Daoy (cell line): ENCODE results near the gene NOTCH4. TPM values are rescaled to one million over a fixed set of nuclear protein-coding genes. Genes with fewer than 3 reads are reported as not detected.
A peak's percentile ranks its signal among the peaks of the same experiment; 100 is the strongest.
"Not testable (repeated sequence)": the region's sequence is repeated elsewhere in the genome, so short reads cannot be mapped to it uniquely, and the experiment has no call there.

ENCODE experiments used
- DNase-seq: peaks from one replicate; pipeline ENCODE4 v3.0.0-alpha.2; 2015; ENCODE audit warnings: low read depth
- total RNA-seq: library from RNA; depleted of rRNA; stranded (reverse); fragments of >200 nt; shearing (Covaris generic); gene quantifications from 2 replicates; pipeline ENCODE4 v1.2.3, GENCODE V29; 2014

NOTCH4 gene
- total RNA-seq, 1 experiment from 2014 or later: 2.3 TPM

DNA sequence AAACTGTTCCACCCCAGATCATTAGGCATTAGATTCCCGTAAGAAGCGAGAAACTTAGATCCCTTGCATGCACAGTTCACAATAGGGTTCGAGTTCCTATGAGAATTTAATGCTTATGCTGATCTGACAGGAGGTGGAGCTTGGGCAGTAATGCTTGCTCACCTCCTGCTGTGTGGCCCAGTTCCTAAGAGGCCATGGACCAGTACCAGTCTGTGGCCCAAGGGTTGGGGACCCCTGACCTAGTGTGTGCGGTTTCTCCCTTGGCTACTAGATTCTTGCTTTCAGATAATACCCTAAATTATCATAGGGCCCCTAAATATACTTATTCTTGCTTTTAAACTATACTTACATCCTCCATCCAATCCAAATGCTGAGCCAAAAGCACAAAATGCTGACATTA lies 29.5 kb downstream of the NOTCH4 start:
- no peak for DNase-seq

DNA sequence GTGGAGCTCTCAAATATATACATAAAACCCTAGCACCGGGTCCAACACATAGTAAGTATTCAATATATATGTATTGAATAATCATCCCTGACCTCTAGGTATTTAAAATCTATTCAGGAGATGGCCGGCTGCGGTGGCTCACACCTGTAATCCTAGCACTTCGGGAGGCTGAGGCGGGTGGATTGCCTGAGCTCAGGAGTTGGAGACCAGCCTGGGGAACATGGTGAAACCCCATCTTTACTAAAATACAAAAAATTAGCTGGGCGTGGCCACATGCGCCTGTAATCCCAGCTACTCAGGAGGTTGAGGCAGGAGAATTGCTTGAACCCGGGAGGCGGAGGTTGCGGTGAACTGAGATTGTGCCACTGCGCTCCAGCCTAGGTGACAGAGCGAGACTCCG lies 30.8 kb downstream of the NOTCH4 start:
- DNase-seq: not testable (repeated sequence)

DNA sequence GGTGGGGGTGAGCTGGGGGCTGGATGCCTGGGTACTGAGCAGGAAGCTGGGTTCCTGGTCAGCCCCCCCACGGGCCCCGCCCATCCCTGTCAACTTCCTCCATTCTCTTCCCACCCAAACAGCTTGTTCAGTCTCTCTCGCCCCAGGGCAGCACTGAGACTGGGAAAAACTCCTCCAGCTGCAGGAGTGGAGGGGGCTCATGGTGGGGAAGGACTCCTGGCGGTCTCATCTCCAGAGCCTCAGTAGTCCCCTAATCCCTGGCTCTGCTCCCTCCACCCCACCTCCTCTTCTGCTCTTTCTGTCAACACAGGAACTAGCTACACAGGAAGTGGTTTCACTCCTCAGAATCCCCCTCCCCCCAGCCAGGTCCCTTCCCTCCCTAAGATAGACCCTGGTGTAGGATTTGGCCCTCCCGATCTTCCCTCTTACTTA lies 31.2 kb downstream of the NOTCH4 start, which contains the start of gene GPSM3:
Gene GPSM3, minus strand, starts transcription at position 36 of the 432 bp plus-strand sequence. CDS start 130 bp downstream, outside the sequence.
- peak; percentile 60 for DNase-seq

GRCh38 chr6:32191696-32192607 lies 31.9 kb downstream of the NOTCH4 start:
- DNase-seq: no peak

GRCh38 chr6:32190911-32191677 lies 32.8 kb downstream of the NOTCH4 start:
- DNase-seq: no peak

DNA sequence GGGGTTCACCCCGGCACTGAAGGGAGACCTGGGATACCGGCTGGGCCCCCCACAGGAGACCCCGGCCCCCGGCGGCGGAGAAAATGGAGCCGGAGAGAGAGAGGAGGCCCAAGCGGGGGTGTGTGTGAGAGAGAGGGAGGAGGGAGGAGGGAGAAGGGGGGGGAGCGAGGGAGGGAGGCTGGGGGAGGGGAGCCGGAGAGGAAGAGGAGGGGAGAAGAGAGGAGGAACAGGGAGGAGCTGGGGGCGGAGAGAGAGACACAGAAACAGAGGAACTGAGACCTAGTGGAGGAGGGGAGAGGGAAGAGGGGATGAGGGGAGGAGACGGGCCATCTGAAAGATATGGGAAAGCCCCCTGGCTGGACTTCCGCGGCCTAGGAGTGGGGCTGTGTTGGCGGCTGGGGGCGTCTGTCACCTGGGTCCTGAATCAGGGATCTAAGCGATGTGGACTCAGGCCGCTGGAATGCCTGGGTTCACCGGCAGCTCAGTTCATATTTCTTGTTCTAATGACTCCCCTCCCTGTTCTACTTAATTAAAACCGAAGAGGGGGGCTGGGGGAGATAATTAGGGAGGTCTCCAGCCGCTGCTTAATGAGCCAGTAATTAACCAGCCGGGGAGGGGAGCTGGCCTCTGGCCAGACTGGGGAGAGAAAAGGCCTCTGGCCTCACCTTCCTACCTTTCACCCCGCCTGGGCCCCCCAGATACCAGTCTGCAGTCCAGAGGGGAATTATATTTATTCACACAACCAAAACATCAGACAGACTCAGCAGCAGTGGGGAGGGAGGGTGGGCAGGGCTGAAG lies 33.6 kb downstream of the NOTCH4 start, which contains the start of gene PBX2:
Gene PBX2, minus strand, starts transcription at position 149 of the 798 bp plus-strand sequence. CDS start 287 bp downstream, outside the sequence.
- peak; percentile 95 for DNase-seq

GRCh38 chr6:32189742-32190053 lies 34.2 kb downstream of the NOTCH4 start:
- no peak for DNase-seq

- no peak for DNase-seq
Measured at GRCh38 chr6:32189069-32189741, 34.7 kb downstream of the NOTCH4 start.

DNA sequence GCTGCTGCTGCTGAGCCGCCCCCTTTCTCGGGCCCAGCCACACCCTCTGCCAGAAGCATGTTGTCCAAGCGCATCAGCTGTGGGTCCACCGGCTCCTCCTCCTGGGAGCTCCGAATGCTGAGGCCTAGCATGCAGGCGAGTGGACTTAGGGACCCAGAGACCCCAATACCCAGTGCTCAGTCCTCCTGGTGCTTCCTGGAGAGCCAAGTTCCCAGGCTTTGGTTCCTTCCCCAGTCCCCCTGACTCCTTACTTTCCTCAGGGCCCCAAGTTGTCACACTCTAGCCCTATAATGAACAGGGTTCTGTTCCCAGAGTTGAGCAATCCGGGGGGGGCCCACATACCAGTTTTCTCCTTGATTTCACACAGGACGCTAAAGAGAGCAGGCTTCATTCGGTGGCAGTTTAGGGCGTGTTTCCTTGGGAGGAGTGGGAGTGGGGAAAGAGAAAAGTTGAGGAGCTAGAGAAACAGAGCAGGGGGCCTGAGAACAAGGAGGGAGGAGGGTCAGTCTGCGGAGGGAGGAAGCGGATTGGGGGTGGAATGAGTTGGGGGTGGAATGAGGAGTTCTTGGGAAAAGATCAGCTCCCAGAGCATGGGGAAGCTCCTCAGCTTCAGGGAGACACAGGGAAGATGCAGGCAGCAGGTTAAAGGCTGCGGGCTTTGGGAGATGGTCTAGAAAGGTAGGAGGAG lies 35.3 kb downstream of the NOTCH4 start:
- no peak for DNase-seq

DNA sequence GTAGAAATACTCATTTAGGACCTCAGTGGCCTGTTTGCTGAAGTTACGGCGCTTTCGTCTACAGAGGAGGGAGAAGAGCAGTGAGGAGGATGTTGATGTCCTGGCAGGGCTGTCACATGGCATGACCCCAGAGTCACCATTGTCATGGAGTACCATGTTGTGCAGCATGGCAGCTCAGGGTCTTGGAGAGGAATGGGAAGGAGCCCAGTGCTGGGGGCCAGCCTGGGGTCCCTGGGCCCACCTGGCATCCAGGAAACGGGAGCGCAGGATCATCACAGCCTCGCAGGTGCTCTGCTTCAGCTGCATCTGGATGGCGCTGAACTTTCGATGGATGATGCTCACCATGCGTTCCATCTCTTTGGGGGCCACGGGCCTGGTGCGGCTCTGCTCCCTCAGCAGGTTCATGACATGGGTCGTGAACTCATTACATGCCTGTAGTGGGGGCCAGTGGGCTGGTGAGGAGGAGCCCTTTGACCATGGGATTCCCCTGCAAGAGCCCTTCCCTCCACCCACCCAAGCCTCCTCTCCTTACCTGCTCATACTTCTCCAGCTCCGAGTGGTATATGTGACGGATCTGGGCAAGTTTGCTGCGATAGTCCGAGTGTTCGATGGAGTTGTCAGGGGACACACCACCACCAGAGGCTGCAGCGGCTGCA lies 36.0 kb downstream of the NOTCH4 start:
- not testable (repeated sequence) for DNase-seq

GRCh38 chr6:32187009-32187709 lies 36.7 kb downstream of the NOTCH4 start:
- DNase-seq: no peak

DNA sequence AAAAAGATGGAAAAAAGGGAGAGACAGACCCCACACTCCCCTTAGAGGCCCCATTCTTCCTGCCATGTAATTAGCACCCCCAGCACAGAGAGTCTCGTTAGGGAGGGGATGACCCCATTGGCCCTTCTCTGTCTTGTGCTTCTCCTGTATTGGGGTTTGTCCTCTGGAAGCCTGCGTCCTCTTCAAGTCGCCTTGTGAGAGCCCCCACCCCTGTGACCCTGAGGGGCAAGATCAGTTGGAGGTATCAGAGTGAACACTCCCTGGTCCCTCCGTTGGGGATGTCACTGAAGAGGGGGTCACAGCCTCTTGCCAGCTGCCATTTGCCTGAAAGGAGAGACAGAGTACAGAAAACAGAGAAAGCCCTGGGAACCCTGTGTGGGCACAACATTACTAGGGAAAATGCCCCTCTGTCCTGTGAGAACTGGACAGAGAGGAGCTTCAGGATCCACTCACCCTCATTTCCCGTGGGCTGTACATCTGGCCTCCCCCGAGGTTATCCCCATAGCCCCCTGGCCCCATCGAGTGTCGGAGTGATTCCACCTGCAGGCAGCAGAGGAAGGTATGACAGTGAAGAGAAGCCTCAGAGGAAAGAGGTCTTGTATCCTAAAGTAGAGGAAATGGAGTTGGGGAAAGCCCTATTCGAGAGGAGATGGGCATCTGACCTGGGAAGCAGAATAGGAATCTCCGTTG lies 37.6 kb downstream of the NOTCH4 start:
- not testable (repeated sequence) for DNase-seq

- peak; percentile 86 for DNase-seq
Measured at GRCh38 chr6:32185681-32186131, 38.2 kb downstream of the NOTCH4 start.

DNA sequence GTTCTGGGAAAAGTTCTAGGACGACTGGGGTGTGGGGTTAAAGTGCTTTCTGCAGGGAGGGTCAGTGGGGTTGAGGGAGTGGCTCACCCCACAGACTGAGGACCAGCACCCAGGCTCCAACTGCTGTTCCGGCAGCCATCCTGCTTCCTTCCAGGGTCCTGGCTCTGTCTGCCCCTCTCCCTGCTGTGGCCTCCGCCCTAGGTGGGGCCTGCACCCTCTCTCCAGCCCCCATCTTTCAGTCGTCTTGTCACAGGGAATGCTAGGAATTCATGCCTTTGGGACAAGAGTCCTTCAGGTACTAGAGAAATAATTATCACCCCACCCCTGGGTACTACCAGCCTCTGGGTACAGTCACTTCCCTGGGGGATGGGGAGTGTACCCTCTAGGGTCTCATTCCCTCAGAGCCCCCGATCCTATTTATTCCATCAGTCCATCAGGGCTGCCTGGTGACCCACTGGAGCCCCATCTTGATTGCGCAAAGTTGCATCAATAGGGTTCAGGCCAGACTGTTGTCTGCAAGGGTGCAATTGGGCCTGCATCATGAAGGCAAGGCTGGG lies 39.7 kb downstream of the NOTCH4 start, which contains the start of gene AGER:
Gene AGER, minus strand, starts transcription at position 170 of the 557 bp plus-strand sequence. Its CDS starts 31 bp downstream, at position 139.
- DNase-seq: no peak

GRCh38 chr6:32183483-32184083 lies 40.3 kb downstream of the NOTCH4 start:
- no peak for DNase-seq

GRCh38 chr6:32183030-32183429 lies 40.8 kb downstream of the NOTCH4 start:
- DNase-seq: no peak

GRCh38 chr6:32182555-32182981 lies 41.3 kb downstream of the NOTCH4 start:
- DNase-seq: no peak
